Neural crest cell (in vitro differentiated cells): ENCODE data around the gene RBM44. TPM values are rescaled to one million over a fixed set of nuclear protein-coding genes. Genes with fewer than 3 reads are reported as not detected.

ENCODE experiments used
- DNase-seq: peaks from one replicate; pipeline ENCODE4 v3.0.0; 2021; ENCODE audit warnings: low read depth, mixed read lengths, low spot score
- H3K27ac Mint-ChIP-seq: one replicate; pipeline ENCODE4 v1.8.0; 2021; ENCODE audit warnings: mild to moderate bottlenecking, mixed read lengths; ENCODE audit not compliant: unreplicated experiment
- H3K27me3 Mint-ChIP-seq: 2 replicates; pipeline ENCODE4 v1.8.0; 2021; ENCODE audit warnings: low read depth, mild to moderate bottlenecking, mixed read lengths
- H3K36me3 Mint-ChIP-seq: 2 replicates; pipeline ENCODE4 v1.8.0; 2021; ENCODE audit warnings: low read depth, mild to moderate bottlenecking, mixed read lengths
- H3K4me1 Mint-ChIP-seq: 2 replicates; pipeline ENCODE4 v1.8.0; 2021; ENCODE audit warnings: mixed read lengths
- H3K4me3 Mint-ChIP-seq: one replicate; pipeline ENCODE4 v1.8.0; 2021; ENCODE audit warnings: mild to moderate bottlenecking, mixed read lengths
- H3K9me3 Mint-ChIP-seq: 2 replicates; pipeline ENCODE4 v1.8.0; 2021; ENCODE audit warnings: mixed read lengths
- CTCF ChIP-seq: fragments of 200-600 bp; sonication (generic); conservative IDR thresholded peaks from 2 replicates; pipeline ENCODE4 v1.5.0; 2021; ENCODE audit warnings: antibody characterized with exemption, mild to moderate bottlenecking
- total RNA-seq: library from RNA; stranded (reverse); gene quantifications from 2 replicates; pipeline ENCODE4 v1.2.1, GENCODE V29; 2021

Gene RBM44
- total RNA-seq, 1 donor from 2014 or later, result 0.42 TPM

- Mint-ChIP-seq H3K4me3 (no peak overlapping the region), H3K4me1 (peaks cover 39% of the 10 kb centered on the region), H3K9me3 (no peaks in the 10 kb centered on the region), H3K36me3 (no peaks in the 10 kb centered on the region), H3K27ac (no peak overlapping the region), H3K27me3 (peaks cover 37% of the 10 kb centered on the region)
- DNase-seq, result no peak
- no peak for TF ChIP-seq CTCF
Measured at GRCh38 chr2:237863689-237864443, 65.3 kb downstream of the RBM44 start.

GRCh38 chr2:237864444-237864931, 65.9 kb downstream of the RBM44 start:
- peaks cover 33% of the 10 kb centered on the region for H3K27me3 Mint-ChIP-seq
- H3K4me3 Mint-ChIP-seq, result no peak overlapping the region
- H3K36me3 Mint-ChIP-seq, result no peaks in the 10 kb centered on the region
- H3K27ac Mint-ChIP-seq, result no peak overlapping the region
- H3K9me3 Mint-ChIP-seq, result no peaks in the 10 kb centered on the region
- no peak for DNase-seq
- H3K4me1 Mint-ChIP-seq, result peaks cover 36% of the 10 kb centered on the region
- TF ChIP-seq CTCF, result no peak

GRCh38 chr2:237864940-237865622, 66.5 kb downstream of the RBM44 start:
- H3K36me3 Mint-ChIP-seq, result no peaks in the 10 kb centered on the region
- no peaks in the 10 kb centered on the region for H3K9me3 Mint-ChIP-seq
- TF ChIP-seq CTCF, result no peak
- peaks cover 33% of the 10 kb centered on the region for H3K4me1 Mint-ChIP-seq
- no peak overlapping the region for H3K27ac Mint-ChIP-seq
- no peak overlapping the region for H3K4me3 Mint-ChIP-seq
- H3K27me3 Mint-ChIP-seq, result peaks cover 29% of the 10 kb centered on the region
- no peak for DNase-seq

GRCh38 chr2:237865623-237866041, 67.1 kb downstream of the RBM44 start:
- Mint-ChIP-seq H3K9me3 (no peaks in the 10 kb centered on the region), H3K4me3 (no peak overlapping the region), H3K36me3 (no peaks in the 10 kb centered on the region), H3K4me1 (peaks cover 28% of the 10 kb centered on the region), H3K27ac (no peak overlapping the region), H3K27me3 (peaks cover 24% of the 10 kb centered on the region)
- DNase-seq, result no peak
- no peak for TF ChIP-seq CTCF

- TF ChIP-seq CTCF, result no peak
- Mint-ChIP-seq H3K9me3 (no peaks in the 10 kb centered on the region), H3K27me3 (peaks cover 18% of the 10 kb centered on the region)
Measured at GRCh38 chr2:237866101-237866621, 67.6 kb downstream of the RBM44 start.

More at GRCh38 chr2:237866101-237866621, 67.6 kb downstream of the RBM44 start:
- H3K36me3 Mint-ChIP-seq, result no peaks in the 10 kb centered on the region
- peaks cover 23% of the 10 kb centered on the region for H3K4me1 Mint-ChIP-seq
- DNase-seq, result no peak
- no peak overlapping the region for H3K4me3 Mint-ChIP-seq
- H3K27ac Mint-ChIP-seq, result peak overlapping the region; percentile 90
